ENCODE measurements around the gene PPARD. TPM values are rescaled to one million over a fixed set of nuclear protein-coding genes. Genes with fewer than 3 reads are reported as not detected.
A peak's percentile ranks its signal among the peaks of the same experiment; 100 is the strongest.

The PPARD gene
- total RNA-seq, 1 experiment from 2014 or later, result 38.4 TPM

DNA sequence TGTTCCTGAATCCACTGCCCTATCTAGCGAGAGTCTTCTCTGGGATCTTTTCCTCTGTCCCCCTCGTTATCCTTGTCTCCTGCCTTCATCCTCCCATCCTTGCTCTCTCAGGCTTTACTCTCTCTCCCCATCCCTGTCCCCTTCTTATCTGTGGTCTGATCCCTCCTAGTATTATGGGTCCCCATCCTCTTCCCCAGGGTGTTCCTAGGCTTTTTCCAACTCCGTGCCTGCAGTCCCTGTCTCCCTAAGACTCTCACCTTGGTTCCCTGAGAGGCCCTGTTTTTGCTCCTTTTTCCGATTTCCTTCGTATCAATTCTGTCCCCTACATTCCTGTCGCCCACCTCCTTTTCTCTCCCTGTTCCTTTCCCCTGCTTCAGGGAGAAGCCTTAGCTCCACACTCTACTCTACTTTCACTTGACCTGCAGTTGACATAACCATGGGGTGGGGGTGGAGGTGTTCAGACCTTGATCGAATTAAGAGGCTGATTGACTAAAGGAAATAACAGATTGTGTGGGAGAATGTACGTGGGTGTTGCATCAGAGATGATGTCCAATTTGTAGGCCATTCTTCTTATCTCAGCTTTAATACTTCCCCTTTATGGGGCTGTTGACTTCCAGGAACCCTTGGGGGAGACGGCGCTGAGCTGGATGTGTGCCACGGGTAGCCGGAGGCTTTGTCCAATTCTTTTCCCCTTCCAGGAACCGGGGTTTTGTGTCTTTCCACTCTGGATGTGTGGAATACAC, 905 bp downstream of the PPARD start (continued):
- no peak for TF ChIP-seq ATF3 (IDR thresholded peaks at IDR 0.05)
- TF ChIP-seq CEBPB (IDR thresholded peaks at IDR 0.05; ENCODE audit: low read depth), result no peak
- TF ChIP-seq, protein P1, sequence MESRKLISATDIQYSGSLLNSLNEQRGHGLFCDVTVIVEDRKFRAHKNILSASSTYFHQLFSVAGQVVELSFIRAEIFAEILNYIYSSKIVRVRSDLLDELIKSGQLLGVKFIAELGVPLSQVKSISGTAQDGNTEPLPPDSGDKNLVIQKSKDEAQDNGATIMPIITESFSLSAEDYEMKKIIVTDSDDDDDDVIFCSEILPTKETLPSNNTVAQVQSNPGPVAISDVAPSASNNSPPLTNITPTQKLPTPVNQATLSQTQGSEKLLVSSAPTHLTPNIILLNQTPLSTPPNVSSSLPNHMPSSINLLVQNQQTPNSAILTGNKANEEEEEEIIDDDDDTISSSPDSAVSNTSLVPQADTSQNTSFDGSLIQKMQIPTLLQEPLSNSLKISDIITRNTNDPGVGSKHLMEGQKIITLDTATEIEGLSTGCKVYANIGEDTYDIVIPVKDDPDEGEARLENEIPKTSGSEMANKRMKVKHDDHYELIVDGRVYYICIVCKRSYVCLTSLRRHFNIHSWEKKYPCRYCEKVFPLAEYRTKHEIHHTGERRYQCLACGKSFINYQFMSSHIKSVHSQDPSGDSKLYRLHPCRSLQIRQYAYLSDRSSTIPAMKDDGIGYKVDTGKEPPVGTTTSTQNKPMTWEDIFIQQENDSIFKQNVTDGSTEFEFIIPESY (IDR thresholded peaks at IDR 0.05; ENCODE audit: extremely low read depth, insufficient replicate concordance, low read length), result no peak
- no peak for TF ChIP-seq JUND (IDR thresholded peaks at IDR 0.05)
- TF ChIP-seq YY1 (IDR thresholded peaks at IDR 0.05; ENCODE audit: extremely low read depth, insufficient replicate concordance, low read depth, low read length), result no peak

- Histone ChIP-seq H3K9me3 (ENCODE audit: control insufficient read depth in 1 of 2, insufficient read depth in 1 of 2, low read depth in 1 of 2, low read length in 2 of 2) (no peaks in the 10 kb centered on the region), H3K79me2 (ENCODE audit: insufficient read depth, low read length) (peaks cover 55% of the 10 kb centered on the region), H3K4me3 (replicated peaks in 1 of 2; ENCODE audit: low read depth in 1 of 2, low read length in 2 of 2) (peak overlapping the region; percentile 79 to 90), H3K27me3 (ENCODE audit: insufficient read depth, low read length) (no peaks in the 10 kb centered on the region), H2AFZ (ENCODE audit: low read depth, low read length, poor library complexity, severe bottlenecking) (no peak overlapping the region), H3K4me2 (ENCODE audit: low read length) (peak overlapping the region; percentile 91), H3K27ac (ENCODE audit: low read depth, low read length) (no peak overlapping the region), H4K20me1 (ENCODE audit: insufficient read depth) (no peaks in the 10 kb centered on the region), H3K4me1 (ENCODE audit: control insufficient read depth in 1 of 2, insufficient read depth in 2 of 2, low read length in 2 of 2) (peaks cover 16 to 27% of the 10 kb centered on the region in 2 experiments; a peak in 3 of 4 replicates), H3K36me3 (ENCODE audit: control insufficient read depth in 1 of 2, insufficient read depth in 2 of 2, low read length in 2 of 2) (peaks cover 7 to 23% of the 10 kb centered on the region in 2 experiments; a peak in 3 of 4 replicates), H3K9ac (ENCODE audit: low read length) (peak overlapping the region; percentile 93), H3K9me2 (ENCODE audit: insufficient read depth) (no peaks in the 10 kb centered on the region)
- no peak for ATAC-seq
- CTCF ChIA-PET, result interaction anchor here (1.9 kb wide), 1 partner anchor 106 kb away, joined by 9 read pairs; no protein-coding TSS in a partner anchor
- intact Hi-C loops (cut with micrococcal nuclease), result loop anchor here (2.0 to 5.0 kb wide), 2 partner anchors 47 to 58 kb away; partner anchors contain the start of gene DEF6
- RAD21 ChIA-PET (ENCODE audit: low non-redundant PET in 1 of 2, low total read pairs in 2 of 2, uncharacterized antibody in 2 of 2, unreplicated experiment in 2 of 2), result no interaction called here
- no TSS peak for BruUV-seq (replicated peaks)
- POLR2A ChIA-PET, result interaction anchor here (0.6 kb wide), 1 partner anchor 1100 kb away, joined by 3 read pairs; no protein-coding TSS in a partner anchor
- no peak for DNase-seq (ENCODE audit: low read depth, low spot score)
- TF ChIP-seq SP1 (IDR thresholded peaks at IDR 0.05; ENCODE audit: low read depth), result no peak
- TF ChIP-seq YY1 (IDR thresholded peaks at IDR 0.05; ENCODE audit: extremely low read depth, insufficient replicate concordance, low read depth, low read length), result no peak
- no peak for TF ChIP-seq SRF (IDR thresholded peaks at IDR 0.05; ENCODE audit: low read depth)
- no peak for TF ChIP-seq CTCF (IDR thresholded peaks at IDR 0.05 in 2 of 3, conservative IDR thresholded peaks at IDR 0.05 in 1 of 3; ENCODE audit: borderline replicate concordance in 1 of 3, insufficient read depth in 1 of 3, low read depth in 2 of 3, low read length in 2 of 3)
- TF ChIP-seq SIN3A (IDR thresholded peaks at IDR 0.05; ENCODE audit: low read depth), result no peak
- no peak for TF ChIP-seq ATF3 (IDR thresholded peaks at IDR 0.05)
- no peak for TF ChIP-seq POLR2AphosphoS5 (IDR thresholded peaks at IDR 0.05; ENCODE audit: low read depth, low read length)
- TF ChIP-seq ELF1 (IDR thresholded peaks at IDR 0.05; ENCODE audit: borderline replicate concordance, low read depth), result no peak
- TF ChIP-seq FOSL1 (IDR thresholded peaks at IDR 0.05; ENCODE audit: low read depth), result no peak
- TF ChIP-seq ZNF274 (IDR thresholded peaks at IDR 0.05; ENCODE audit: low read depth, low read length), result no peak
- TF ChIP-seq, protein P1 (IDR thresholded peaks at IDR 0.05; ENCODE audit: extremely low read depth, insufficient replicate concordance, low read length), result no peak
- TF ChIP-seq MAX (IDR thresholded peaks at IDR 0.05), result no peak
Measured at GRCh38 chr6:35343835-35344550, 1.6 kb downstream of the PPARD start.
